Measurements from ENCODE around the gene TACC2. TPM values are rescaled to one million over a fixed set of nuclear protein-coding genes. Genes with fewer than 3 reads are reported as not detected.

The TACC2 gene
- total and polyA plus RNA-seq, 7 donors, result 44.0 to 439 (median 313) TPM

DNA sequence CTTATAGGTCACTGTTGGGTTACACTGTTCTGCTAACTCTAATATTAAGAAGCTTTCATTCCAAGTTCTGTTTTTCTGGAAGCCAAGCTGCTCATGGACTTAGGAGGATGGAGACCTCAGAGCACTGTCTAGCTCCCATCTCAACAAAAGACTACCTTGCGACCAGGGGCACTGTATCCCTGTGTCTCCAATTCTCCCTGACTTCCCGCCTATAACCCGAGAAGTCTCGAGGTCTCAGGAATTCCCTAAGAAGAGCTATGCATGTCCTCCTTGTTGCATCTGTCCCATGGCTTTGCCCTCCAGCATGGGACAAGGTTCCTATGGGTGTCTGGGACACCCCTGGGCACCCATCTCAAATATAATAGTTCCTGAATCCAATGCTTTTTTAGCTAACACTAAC, 313.4 kb downstream of the TACC2 start:
- H3K36me3 ChIP-seq (ENCODE audit: insufficient read depth in 1 of 2, low read depth in 1 of 2), result no peaks in the 10 kb centered on the region
- no peaks in the 10 kb centered on the region for H3K9me3 ChIP-seq
- WGBS, 3 donors, result 89 to 99% (median 96%) methylated on average over 4 of the region's 4 CpGs
- ATAC-seq, result no peak
- H3K4me1 ChIP-seq, result peaks cover 7% of the 10 kb centered on the region
- H3K27me3 ChIP-seq (ENCODE audit: insufficient read depth in 3 of 3, low read length in 2 of 3), result no peaks in the 10 kb centered on the region
- intact Hi-C loops (cut with DNase I), result loop anchor here in 1 of 2 donors (5.0 to 10.0 kb wide), 2 partner anchors 72 to 400 kb away; partner anchors contain the start of gene PLEKHA1
- TF ChIP-seq CTCF (IDR thresholded peaks at IDR 0.05), result no peak
- DNase-seq, result no peak
- no peak overlapping the region for H3K27ac ChIP-seq
- H3K4me3 ChIP-seq, result no peak overlapping the region

GRCh38 chr10:122303271-122304053, 314.5 kb downstream of the TACC2 start:
- ATAC-seq (no peak), DNase-seq (no peak)
- Histone ChIP-seq H3K27ac (no peak overlapping the region), H3K4me1 (peaks cover 19% of the 10 kb centered on the region), H3K36me3 (ENCODE audit: insufficient read depth in 1 of 2, low read depth in 1 of 2) (no peaks in the 10 kb centered on the region), H3K27me3 (ENCODE audit: insufficient read depth in 3 of 3, low read length in 2 of 3) (no peaks in the 10 kb centered on the region), H3K4me3 (no peak overlapping the region), H3K9me3 (no peaks in the 10 kb centered on the region)
- intact Hi-C loops (cut with DNase I), result loop anchor here in 1 of 2 donors (5.0 to 10.0 kb wide), 2 partner anchors 71 to 399 kb away; partner anchors contain the start of gene PLEKHA1
- WGBS, 3 donors, result 81 to 88% (median 88%) methylated on average over 9 of the region's 9 CpGs
- TF ChIP-seq CTCF (IDR thresholded peaks at IDR 0.05), result no peak

Other genes with a start within 250 kb of the TACC2 start
- gene ATE1, start 61.1 kb upstream of the TACC2 start, total RNA-seq, result 10 to 100 TPM; 28.4 to 36.9 (median 31.4) TPM
- 10 to 100 TPM; 11.6 to 25.1 (median 15.7) TPM for gene ATE1, start 61.1 kb upstream of the TACC2 start, polyA plus RNA-seq
- 10 to 100 TPM; 10.7 to 17.7 (median 14.6) TPM for gene NSMCE4A, start 13.9 kb upstream of the TACC2 start, total RNA-seq
- gene NSMCE4A, start 13.9 kb upstream of the TACC2 start, polyA plus RNA-seq, result 10 to 100 TPM; 11.9 to 41.9 (median 21.2) TPM

All from psoas muscle (tissue), 8 donors.